HEK293 (cell line): ENCODE measurements around the gene KRTAP4-16.

ENCODE experiments used
- CTCF ChIA-PET: fragments of 350-600 bp; formaldehyde crosslinking; extraction: SDS; loops from one replicate; lab custom pipeline; 2021; ENCODE audit warnings: antibody characterized with exemption; lab: Yijun Ruan, JAX
- POLR2A ChIA-PET: fragments of 300-600 bp; formaldehyde crosslinking; extraction: SDS; loops from one replicate; lab custom pipeline; 2020; ENCODE audit warnings: antibody characterized with exemption, inconsistent platforms; lab: Yijun Ruan, JAX
- H3K27ac ChIP-seq: fragments of 200-500 bp; sonication (Bioruptor generic); 2 replicates; pipeline ENCODE4 v1.5.1; 2014; ENCODE audit warnings: low read depth, low read length, control low read depth, inconsistent platforms; ENCODE audit errors: extremely low read depth
- H3K36me3 ChIP-seq, 2 experiments: fragments of 200-500 bp in 1 of 2; sonication (Bioruptor generic) in 1 of 2; 1 replicate in 1 of 2; 2 replicates in 1 of 2; pipeline ENCODE4 v1.5.1; 2014 to 2017; ENCODE audit warnings: inconsistent platforms in 2 of 2, low read length in 2 of 2; ENCODE audit not compliant: control insufficient read depth in 2 of 2, insufficient read depth in 1 of 2
- H3K4me1 ChIP-seq: fragments of 200-500 bp; sonication (Bioruptor generic); 2 replicates; pipeline ENCODE4 v1.5.1; 2014; ENCODE audit warnings: mild to moderate bottlenecking, low read length, inconsistent platforms; ENCODE audit not compliant: control insufficient read depth, insufficient read depth
- H3K4me3 ChIP-seq: 2 replicates; pipeline ENCODE4 v1.5.1; 2011; ENCODE audit warnings: low read depth, mild to moderate bottlenecking, control low read depth, low read length, moderate library complexity
- H3K9me3 ChIP-seq: fragments of 200-500 bp; sonication (Bioruptor generic); 2 replicates; pipeline ENCODE4 v1.5.1; 2014; ENCODE audit warnings: low read depth, low read length, inconsistent platforms; ENCODE audit not compliant: control insufficient read depth, insufficient read depth
- CTCF ChIP-seq: fragments of 450-650 bp; formaldehyde crosslinking; IDR thresholded peaks from 2 replicates; pipeline ENCODE4 v1.5.1; 2016; ENCODE audit warnings: missing biosample characterization, missing genetic modification characterization
- PATZ1 ChIP-seq: fragments of 450-650 bp; formaldehyde crosslinking; IDR thresholded peaks from 2 replicates; pipeline ENCODE4 v1.5.1; 2016; ENCODE audit warnings: missing biosample characterization, missing genetic modification characterization
- PRDM10 ChIP-seq: fragments of 450-650 bp; formaldehyde crosslinking; IDR thresholded peaks from 2 replicates; pipeline ENCODE4 v1.5.1; 2016; ENCODE audit warnings: missing biosample characterization, missing genetic modification characterization
- SALL2 ChIP-seq: fragments of 450-650 bp; formaldehyde crosslinking; IDR thresholded peaks from 2 replicates; pipeline ENCODE4 v1.5.0; 2017; ENCODE audit warnings: missing biosample characterization, mild to moderate bottlenecking, missing genetic modification characterization, borderline replicate concordance
- TSHZ1 ChIP-seq: fragments of 450-650 bp; formaldehyde crosslinking; IDR thresholded peaks from 2 replicates; pipeline ENCODE4 v1.5.1; 2016; ENCODE audit warnings: missing biosample characterization, missing genetic modification characterization, borderline replicate concordance
- ZFP37 ChIP-seq: fragments of 450-650 bp; formaldehyde crosslinking; IDR thresholded peaks from 2 replicates; pipeline ENCODE4 v1.5.1; 2016; ENCODE audit warnings: missing biosample characterization, missing genetic modification characterization
- ZNF146 ChIP-seq: fragments of 450-650 bp; formaldehyde crosslinking; IDR thresholded peaks from 2 replicates; pipeline ENCODE4 v1.5.1; 2016; ENCODE audit warnings: missing biosample characterization, missing genetic modification characterization
- ZNF148 ChIP-seq: fragments of 450-650 bp; formaldehyde crosslinking; IDR thresholded peaks from 2 replicates; pipeline ENCODE4 v1.5.0; 2017; ENCODE audit warnings: missing biosample characterization, missing genetic modification characterization, borderline replicate concordance
- ZNF202 ChIP-seq: fragments of 450-650 bp; formaldehyde crosslinking; IDR thresholded peaks from 2 replicates; pipeline ENCODE4 v1.5.1; 2016; ENCODE audit warnings: missing biosample characterization, missing genetic modification characterization, borderline replicate concordance
- ZNF274 ChIP-seq, 2 experiments: fragments of 200-500 bp in 1 of 2; fragments of 450-650 bp in 1 of 2; sonication (Bioruptor generic) in 1 of 2; formaldehyde crosslinking in 1 of 2; IDR thresholded peaks; 2 replicates each; pipeline versions ENCODE4 v1.5.1 to v1.6.1; 2014 to 2016; ENCODE audit warnings: borderline replicate concordance in 1 of 2, inconsistent platforms in 1 of 2, low read length in 1 of 2, missing biosample characterization in 1 of 2, missing genetic modification characterization in 1 of 2
- ZNF555 ChIP-seq: fragments of 450-650 bp; formaldehyde crosslinking; conservative IDR thresholded peaks from 2 replicates; pipeline ENCODE4 v1.5.1; 2017; ENCODE audit warnings: missing biosample characterization, mild to moderate bottlenecking, missing genetic modification characterization, inconsistent platforms
- ZNF561 ChIP-seq: fragments of 450-650 bp; IDR thresholded peaks from 2 replicates; pipeline ENCODE4 v1.5.1; 2018; ENCODE audit warnings: missing biosample characterization, missing genetic modification characterization, borderline replicate concordance
- ZNF580 ChIP-seq: fragments of 450-650 bp; formaldehyde crosslinking; IDR thresholded peaks from 2 replicates; pipeline ENCODE4 v1.5.1; 2016; ENCODE audit warnings: missing biosample characterization, missing genetic modification characterization
- ZNF596 ChIP-seq: fragments of 450-650 bp; IDR thresholded peaks from 2 replicates; pipeline ENCODE4 v1.5.0; 2018; ENCODE audit warnings: missing biosample characterization, mild to moderate bottlenecking, missing genetic modification characterization, moderate library complexity
- ZNF768 ChIP-seq: fragments of 450-650 bp; formaldehyde crosslinking; IDR thresholded peaks from 2 replicates; pipeline ENCODE4 v1.5.1; 2018; ENCODE audit warnings: missing biosample characterization, mild to moderate bottlenecking, missing genetic modification characterization

KRTAP4-16 gene

GRCh38 chr17:41082626-41083025, 19.4 kb downstream of the KRTAP4-16 start:
- TF ChIP-seq ZNF596 (tag by site-specific recombination) (no peak), PATZ1 (tag by site-specific recombination) (no peak), PRDM10 (no peak), TSHZ1 (tag by site-specific recombination) (no peak), ZNF146 (no peak), ZNF202 (no peak), ZNF768 (tag by site-specific recombination) (no peak), ZNF555 (tag by site-specific recombination) (no peak), SALL2 (tag by site-specific recombination) (no peak), ZNF274 (IDR thresholded peaks at IDR 0.05; ENCODE audit: low read length) (no peak), ZNF274 (tag by site-specific recombination; IDR thresholded peaks at IDR 0.05; ENCODE audit: borderline replicate concordance) (no peak), ZNF561 (no peak), CTCF (no peak), ZNF580 (tag by site-specific recombination) (no peak), ZFP37 (tag by site-specific recombination) (no peak), ZNF148 (tag by site-specific recombination) (no peak)
- Histone ChIP-seq H3K4me3 (no peak overlapping the region), H3K4me1 (no peaks in the 10 kb centered on the region), H3K36me3 (no peaks in the 10 kb centered on the region), H3K9me3 (no peaks in the 10 kb centered on the region), H3K27ac (no peak overlapping the region)
- POLR2A ChIA-PET, result no interaction called here
- CTCF ChIA-PET, result no interaction called here
